Muscle of back (tissue), 11 donors: ENCODE results near the gene PITX2. TPM values are rescaled to one million over a fixed set of nuclear protein-coding genes. Genes with fewer than 3 reads are reported as not detected.

Source experiments
- DNase-seq, 3 donors: peaks; one replicate each; pipeline versions ENCODE4 v3.0.0 to v3.0.0-alpha.2; 2013
- polyA plus RNA-seq, 10 donors: library from polyadenylated mRNA; unstranded; fragments of 120-200 nt; gene quantifications; one replicate each; pipeline ENCODE4 v1.2.1, GENCODE V29; 2013; ENCODE audit not compliant: insufficient read length in 10 of 10

PITX2 gene
- polyA plus RNA-seq, 10 donors, result 28.6 to 56.7 (median 38.8) TPM

DNA sequence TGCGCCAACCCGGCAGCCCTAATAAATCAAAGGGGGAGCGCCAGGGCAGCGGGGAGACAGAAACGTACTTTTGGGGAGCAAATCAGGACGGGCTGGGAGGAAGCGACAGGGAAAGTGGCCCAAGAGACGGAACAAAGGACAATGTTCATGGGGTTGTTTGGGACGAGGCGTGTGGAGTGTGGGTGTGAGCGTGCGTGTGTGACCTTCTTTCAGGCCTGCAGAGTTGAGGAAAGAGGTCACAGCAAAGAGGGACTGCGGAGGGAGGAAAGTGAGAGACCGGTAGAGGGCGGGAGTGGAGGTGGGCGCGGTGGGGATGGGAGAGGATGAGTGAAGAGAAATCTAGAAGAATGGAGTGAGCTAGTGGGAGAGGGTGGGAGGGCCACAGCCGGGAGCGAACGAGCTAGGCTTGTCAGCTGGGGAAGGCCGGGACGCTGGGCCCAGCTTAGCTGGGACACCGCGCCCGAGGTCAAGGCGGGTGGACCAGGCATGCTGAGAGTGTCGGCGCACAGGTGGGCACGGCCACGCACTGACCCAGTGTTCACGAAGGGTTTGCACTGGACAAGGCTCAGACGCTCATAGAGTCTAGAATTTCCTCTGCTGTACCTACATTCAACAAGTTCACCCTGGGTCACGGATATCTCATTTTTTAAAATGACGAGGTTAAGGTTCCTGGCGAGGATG is 14.7 kb upstream of the PITX2 start:
- peak; percentile 31 to 62 (median 37) for DNase-seq

DNA sequence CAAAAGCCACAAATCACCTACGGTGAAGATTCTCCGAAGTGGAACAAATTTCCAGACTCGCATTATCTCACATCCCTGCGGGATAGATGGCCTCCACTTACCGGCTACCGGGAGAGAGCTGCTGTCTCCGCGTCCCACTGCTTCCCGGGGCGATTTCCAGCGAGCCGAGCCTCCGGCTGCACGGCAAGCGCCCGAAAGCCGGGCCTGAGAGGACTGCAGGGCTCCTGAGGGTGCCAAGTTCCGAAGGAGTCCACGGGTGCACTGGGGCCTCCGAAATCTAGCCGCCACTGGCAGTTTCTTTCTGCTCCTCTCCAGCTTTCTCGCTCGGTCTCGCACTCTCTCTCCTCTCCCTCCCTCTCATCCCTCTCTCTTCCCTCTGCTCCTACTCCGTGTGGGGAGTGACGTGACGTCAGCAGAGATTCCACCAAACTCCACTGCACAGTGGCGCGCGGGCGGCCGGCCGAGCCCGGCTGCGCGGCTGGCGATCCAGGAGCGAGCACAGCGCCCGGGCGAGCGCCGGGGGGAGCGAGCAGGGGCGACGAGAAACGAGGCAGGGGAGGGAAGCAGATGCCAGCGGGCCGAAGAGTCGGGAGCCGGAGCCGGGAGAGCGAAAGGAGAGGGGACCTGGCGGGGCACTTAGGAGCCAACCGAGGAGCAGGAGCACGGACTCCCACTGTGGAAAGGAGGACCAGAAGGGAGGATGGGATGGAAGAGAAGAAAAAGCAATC is 14.0 kb upstream of the PITX2 start:
- peak; percentile 83 to 89 (median 89) for DNase-seq

DNA sequence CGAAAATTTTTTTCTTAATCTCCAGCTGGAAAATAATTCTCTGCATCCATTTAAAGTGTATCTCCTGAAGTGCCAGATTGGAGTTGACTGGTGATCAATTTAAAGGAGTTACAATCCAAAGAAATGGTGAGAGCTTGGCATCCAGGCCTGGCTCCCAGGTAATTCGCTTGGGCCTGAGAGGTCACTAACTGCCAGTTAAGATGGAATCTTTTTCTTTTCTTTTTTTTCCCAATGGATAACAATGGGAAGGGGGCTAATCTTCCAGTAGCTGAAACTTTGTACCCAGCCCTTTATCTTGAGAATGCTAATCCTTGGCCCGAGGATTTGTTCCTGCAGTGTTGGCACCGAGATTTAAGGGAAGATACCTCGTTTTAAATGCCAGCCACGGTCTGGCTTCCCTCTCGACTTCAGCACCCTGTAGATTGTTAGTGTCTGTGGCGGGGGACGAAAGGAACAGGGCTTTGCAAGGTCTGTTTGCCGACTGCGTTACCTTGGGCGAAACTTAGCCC is 13.3 kb upstream of the PITX2 start:
- peak in 2 of 3 donors; percentile 25 to 51 for DNase-seq

DNA sequence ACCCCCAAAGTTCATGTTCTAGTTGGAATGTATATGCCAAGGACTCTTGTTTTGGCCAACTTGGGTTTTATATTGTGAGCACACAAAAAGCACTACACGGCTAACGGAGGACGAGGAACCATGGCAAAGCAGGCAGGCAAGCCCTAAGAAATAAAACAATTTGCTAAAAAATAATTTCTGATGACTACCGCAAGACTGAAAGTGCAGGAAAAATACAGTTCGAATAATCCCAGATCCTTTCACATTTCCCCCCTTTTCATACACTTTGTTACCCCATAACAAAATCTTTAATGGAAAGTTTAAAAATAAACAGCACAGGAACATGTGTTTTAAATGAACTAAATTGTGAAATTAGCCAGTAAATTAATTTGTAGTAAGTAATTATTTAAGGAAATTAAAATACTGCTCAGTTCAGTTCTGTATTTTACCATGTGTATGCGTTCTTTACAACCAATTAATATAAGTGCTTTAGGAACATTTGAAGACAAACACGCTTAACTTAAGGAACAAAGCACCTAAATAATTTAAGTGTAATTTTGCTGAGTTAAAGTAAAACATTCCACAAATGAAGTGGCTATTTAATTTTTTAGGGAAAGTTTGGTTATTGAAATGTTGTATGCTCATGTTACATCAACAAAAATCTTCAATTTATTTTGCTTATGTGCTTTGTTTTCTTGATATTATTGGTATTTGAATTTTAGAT is 12.4 kb upstream of the PITX2 start:
- peak in 1 of 3 donors; percentile 49 for DNase-seq

DNA sequence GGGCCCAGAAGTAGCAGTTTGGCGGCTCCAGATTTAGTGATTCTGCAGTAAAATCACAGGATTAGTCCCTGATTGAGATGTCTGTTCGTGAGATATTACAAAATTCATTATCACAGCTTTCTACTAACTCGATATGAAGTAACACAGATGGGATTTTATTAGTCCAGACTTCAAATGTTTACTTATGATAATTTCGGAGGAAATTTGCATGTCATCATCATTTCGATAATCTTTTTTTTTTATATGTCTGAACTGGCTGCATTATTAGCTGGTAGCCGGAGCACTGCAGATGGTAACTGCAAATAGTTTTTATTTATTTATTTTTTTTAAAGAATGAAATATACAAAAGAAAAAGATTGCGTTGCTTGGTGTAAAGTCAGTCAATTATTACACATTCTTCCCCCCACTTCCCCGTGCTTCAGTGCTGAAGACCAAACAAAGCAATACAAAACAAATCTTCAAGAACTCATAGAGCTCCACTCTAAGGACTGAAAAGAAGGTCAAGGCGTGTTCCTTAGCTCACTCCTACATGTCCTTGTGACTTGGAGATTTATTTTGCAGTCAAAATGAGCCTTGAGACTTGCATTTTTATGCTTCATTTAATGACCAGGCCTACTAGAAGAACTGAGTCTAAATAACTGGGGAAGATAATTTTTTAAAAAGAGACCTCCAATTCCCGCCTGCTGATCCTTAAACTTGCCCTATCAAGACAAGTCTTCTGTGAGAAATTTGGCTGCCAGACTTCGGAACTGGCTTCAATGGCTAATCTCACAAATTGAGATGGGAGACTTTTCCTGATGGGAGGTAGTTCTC is 11.7 kb upstream of the PITX2 start:
- peak in 2 of 3 donors; percentile 33 to 44 for DNase-seq

DNA sequence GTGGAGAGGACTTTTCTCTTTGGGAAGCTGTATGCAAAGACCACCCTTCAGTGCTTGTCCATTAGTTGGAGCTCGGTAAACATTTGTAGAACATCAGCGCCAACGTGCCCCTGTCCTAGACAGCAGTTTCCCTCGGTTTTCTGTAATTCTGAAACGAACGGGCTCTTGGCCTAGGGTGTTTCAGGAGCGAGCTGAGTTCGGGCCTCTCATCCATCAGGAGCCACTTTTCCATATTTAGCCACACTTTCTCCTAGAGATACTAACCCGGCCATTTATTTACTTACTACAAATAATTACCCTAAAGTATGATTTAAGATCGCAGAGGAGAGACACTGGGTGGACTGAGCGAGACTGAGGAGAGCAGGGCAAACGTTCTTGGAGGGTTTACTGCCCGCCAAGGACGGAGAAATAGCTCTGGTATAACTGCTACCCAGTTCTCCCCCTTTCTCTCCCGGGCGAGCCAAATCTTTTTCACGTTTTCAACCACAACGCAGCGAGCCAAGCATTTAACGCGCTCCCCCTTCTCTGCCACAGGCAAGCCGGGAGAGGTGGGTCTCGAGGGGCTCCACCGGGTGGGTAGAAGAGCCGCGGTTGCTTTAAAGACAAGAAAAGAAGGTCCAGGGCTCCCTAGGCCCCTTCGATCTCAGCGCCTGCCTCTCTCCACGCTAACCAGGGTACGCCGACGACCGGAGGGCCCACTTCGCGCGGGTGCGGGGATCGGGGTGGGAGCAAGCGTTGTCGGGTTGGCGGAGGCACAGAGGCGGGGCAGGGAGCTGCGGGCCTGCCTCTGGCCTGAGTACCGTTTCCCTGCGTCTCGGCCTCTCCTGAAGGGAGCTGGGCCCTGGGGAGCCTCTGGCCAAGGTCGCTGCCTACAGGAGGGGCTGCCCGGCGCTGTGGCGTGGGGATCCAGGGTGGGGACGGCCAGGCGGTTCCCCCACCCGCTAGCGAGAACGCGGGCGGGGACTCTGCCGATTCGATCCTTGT is 10.8 kb upstream of the PITX2 start:
- peak in 1 of 3 donors; percentile 45 for DNase-seq

DNA sequence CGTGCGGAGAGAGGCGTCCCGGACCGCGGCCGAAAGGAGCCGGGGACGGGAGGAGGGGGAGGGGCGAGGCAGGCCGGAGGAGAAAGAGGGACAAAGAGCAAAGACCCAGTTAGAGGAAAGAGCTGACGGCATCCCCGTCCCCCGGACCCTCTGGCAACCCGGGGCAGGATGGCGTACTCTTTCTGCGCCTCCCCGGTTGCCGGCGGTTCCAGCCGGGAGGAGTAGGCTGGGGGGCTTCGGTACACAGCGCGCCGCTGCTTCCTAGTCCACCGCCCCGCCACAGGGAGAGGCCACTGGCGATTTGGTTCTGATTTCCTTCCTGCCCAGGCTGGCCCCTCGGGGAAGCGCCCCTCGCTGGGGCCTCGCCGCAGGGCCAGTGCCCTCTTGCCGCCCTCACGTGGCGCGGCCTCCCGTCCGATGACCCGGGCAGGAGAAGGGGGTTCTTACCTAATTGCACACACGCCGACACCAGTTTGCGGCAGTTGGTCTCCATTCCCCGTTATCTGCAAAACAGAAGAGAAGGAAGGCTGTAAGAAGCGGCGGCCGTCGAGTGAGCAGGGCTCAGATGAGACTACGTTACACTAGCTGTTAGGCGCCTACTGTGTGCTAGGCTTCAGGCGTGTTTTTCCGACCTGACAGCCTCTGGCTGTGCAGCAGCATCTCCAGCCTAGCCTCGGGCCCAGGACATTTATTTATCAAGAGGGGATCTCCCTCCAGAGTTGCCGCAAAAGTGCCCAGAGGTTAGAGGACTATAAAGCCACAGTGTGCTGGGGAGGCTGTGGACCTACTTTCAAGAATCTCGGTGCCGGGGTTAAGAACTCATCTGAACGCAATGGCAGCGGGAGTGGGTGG is 9.9 kb upstream of the PITX2 start:
- DNase-seq, result peak in 1 of 3 donors; percentile 41

DNA sequence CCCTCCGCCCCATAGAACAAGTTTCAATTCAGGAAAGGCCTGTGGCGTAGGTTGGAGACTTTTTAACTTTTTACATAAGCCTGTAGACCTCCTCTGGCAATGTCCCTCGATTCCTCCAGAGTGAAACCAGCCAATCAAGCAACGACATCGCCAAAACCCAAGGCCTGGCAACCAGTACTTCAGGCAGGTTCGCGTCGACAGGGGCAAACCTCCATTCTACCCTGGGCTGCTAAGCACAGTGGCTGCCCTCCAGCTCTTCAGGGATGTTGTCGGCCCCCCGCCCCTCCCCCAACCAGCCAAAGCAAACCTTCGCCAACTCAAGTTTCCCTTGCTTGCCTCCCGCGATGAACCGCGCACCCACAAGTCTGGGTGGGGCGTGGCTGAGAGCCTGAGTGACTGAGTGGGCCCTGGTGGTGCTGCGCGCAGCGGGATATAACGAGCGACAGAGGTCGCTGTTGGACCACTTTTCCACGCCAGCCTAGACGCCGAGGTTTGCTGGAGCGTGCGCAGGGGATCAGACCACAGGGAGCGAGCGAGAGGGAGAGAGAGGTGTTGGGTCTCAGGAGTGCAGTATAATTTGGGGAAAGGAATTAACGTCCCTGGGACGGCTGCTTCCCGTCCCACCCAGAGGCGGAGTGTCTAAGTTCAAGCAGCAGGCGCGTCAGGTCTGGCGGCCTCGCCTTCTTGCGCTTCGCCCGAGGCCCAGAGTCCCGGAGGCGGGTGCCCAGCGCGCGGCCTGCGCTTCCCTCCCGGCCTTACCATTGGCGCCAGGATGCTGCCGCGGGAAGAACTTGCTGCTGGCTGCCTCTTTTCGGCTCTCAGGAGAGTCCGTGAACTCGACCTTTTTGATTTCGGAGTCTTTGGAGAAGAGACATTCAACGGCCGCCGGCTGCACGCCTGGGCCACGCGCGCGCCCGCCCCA is 9.0 kb upstream of the PITX2 start:
- DNase-seq, result peak; percentile 89 to 94 (median 91)

DNA sequence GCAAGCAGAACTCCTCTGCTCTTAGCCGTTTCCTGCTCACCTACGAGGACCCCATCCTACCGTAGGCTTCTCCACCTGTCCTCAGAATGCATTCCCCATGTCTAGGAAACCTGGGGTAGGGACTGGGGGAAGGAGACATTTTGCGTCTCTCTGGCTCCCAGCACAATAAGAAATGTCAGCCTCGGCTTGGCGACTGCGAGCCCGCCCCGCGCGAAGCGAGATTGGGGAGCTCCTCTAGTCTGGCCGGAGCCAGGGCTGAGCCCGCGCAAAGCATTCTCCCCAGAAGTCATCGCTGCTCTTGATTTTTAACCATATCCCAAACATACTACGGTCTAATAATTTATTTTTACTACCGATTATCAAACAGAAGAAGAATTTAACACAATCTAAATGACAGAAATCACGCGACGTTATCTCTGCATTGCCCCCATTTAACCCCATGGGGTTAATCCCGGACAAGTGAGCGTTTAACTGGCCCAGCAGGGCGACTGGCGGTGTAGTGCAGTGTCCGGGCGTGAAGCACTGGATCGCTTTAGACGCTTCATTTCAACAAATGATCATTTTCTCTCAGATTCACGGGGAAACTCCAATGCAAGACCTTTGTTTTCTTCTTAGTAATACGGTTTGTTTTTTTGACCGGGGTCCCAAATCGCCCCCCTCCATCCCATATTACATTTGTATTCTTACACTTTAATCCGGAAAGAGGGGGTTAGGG is 8.0 kb upstream of the PITX2 start:
- DNase-seq, result peak in 1 of 3 donors; percentile 37

DNA sequence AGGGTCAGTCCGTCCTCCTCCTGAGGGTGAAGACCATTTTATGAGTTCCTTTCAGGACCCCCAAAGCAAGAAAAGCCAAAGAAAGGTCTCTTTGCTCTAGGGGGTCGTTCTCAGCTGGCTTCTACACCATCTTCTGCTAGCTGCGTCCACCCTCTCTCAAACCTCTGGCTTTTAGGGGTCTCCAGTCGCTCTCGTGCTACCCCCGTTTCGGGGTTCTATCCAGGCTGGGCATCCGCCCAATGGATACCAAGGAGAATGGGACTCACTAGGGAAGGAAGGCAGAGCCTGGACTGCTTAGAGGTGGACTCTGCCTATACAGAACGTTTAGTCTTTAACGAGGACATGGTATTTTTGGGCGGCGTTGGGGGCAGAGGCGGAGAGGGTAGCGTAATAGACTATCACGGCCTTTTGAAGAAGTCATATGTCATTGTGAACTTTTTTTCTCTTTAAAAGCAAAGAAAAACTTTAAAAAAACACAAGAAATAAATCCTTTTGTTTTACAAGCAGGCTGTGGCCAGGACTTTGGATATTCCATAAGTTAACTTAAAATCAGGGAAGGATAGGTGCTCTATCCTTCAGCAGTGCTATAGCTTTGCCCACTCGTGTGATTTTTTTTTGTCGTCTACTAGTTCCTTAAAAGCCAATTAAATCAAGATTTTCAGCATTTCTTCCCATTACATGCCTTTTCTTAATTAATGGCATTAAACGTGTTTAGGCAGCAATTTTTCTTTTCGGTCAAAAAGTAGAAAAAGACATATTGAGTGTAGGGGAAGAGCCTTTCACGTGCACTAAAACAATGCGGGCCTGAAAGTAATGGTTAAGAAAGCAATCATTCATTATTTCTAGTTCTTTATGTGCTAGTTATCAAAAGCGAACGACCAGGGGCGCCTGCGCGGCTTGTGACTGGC is 7.2 kb upstream of the PITX2 start:
- peak in 1 of 3 donors; percentile 23 for DNase-seq

DNA sequence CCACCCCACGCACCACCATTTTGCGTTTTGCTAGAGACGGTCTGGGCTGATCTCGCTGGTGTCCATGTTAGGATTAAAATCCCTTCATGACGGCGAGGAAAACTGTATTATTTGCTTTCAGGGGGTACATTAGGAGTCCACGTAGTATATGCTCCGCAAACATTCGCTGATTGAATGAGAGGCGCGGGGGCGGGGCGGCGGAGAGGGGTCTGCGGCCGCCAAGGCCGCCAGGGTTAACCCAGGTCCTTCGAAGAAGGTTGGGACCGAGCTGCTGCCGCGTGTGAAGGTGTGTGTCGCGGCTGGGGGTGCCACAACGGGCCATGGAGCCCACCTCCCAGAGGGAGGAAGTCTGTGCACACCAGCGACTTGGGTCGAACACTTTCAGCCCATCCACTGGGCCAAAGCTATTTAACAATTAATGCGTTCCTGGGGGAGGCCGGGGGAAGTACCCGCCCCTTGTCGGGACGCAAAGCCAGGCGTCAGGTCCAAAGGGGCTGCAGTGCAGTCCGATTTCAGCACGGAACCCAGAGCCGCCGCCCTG is 6.4 kb upstream of the PITX2 start:
- DNase-seq, result peak in 1 of 3 donors; percentile 23

GRCh38 chr4:110628663-110629213 is 5.9 kb upstream of the PITX2 start:
- peak in 1 of 3 donors; percentile 21 for DNase-seq

DNA sequence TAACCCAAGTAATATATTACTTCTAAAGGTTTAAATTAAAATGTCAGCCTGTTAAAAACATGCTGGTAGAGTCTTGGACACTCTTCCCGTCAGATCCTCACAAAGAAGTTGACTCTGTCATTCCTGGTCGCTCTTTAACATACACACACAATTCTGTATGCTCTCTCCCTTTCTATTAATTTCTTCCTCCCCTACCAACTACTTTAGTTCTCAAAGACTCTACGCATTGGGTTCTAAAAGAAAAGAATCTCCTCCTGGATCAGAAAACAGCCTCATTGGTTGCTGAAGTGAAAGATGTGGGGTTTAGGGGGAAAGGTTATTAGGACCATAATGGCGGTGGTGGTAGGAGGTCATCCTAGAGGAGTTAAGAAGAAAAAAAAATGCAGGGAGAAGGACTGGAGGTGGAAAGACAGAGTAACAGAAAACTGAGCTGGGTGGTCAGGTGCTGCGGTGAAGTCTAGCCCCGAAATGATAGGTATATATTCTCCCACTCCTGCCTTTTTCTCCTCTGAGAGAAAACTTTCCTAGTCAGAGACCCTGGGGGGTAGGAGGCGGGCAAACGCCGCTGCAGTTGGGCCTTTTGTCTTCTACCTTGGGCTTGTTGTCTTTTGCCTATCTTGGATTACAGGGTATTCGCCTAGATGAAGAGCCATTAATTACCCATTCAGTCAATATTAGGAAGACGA is 5.2 kb upstream of the PITX2 start:
- DNase-seq, result peak in 1 of 3 donors; percentile 17

GRCh38 chr4:110626532-110627153 is 3.8 kb upstream of the PITX2 start:
- DNase-seq, result no peak
